Chondrocyte (in vitro differentiated cells): ENCODE results near the gene HDHD2. TPM values are rescaled to one million over a fixed set of nuclear protein-coding genes. Genes with fewer than 3 reads are reported as not detected.

Source experiments
- DNase-seq: peaks from one replicate; pipeline ENCODE4 v3.0.0; 2021; ENCODE audit warnings: mixed read lengths, low spot score
- H3K27ac Mint-ChIP-seq: one replicate; pipeline ENCODE4 v1.8.0; 2021; ENCODE audit warnings: mild to moderate bottlenecking, moderate library complexity, mixed read lengths; ENCODE audit not compliant: unreplicated experiment
- H3K27me3 Mint-ChIP-seq: 2 replicates; pipeline ENCODE4 v1.8.0; 2021; ENCODE audit warnings: low read depth, mixed read lengths
- H3K36me3 Mint-ChIP-seq: 2 replicates; pipeline ENCODE4 v1.8.0; 2021; ENCODE audit warnings: low read depth, mixed read lengths
- H3K4me1 Mint-ChIP-seq: 2 replicates; pipeline ENCODE4 v1.8.0; 2021; ENCODE audit warnings: low read depth, mild to moderate bottlenecking, mixed read lengths
- H3K4me3 Mint-ChIP-seq: one replicate; pipeline ENCODE4 v1.8.0; 2021; ENCODE audit warnings: mild to moderate bottlenecking, moderate library complexity, mixed read lengths; ENCODE audit not compliant: unreplicated experiment
- H3K9me3 Mint-ChIP-seq: 2 replicates; pipeline ENCODE4 v1.8.0; 2021; ENCODE audit warnings: low read depth, mixed read lengths
- CTCF ChIP-seq: fragments of 200-600 bp; sonication (generic); IDR thresholded peaks from 2 replicates; pipeline ENCODE4 v1.5.0; 2021; ENCODE audit warnings: antibody characterized with exemption, mild to moderate bottlenecking, moderate library complexity
- total RNA-seq: library from RNA; stranded (reverse); gene quantifications from 3 replicates; pipeline ENCODE4 v1.2.1, GENCODE V29; 2021

Gene HDHD2
- total RNA-seq, 1 donor from 2014 or later = 16.8 TPM

GRCh38 chr18:47180765-47181164, 30.5 kb upstream of the HDHD2 start:
- no peak overlapping the region for H3K4me3 Mint-ChIP-seq

GRCh38 chr18:47179520-47179919, 29.2 kb upstream of the HDHD2 start:
- H3K4me3 Mint-ChIP-seq = no peak overlapping the region
- H3K27me3 Mint-ChIP-seq = peaks cover 22% of the 10 kb centered on the region
- no peak for TF ChIP-seq CTCF
- H3K27ac Mint-ChIP-seq = no peak overlapping the region
- no peaks in the 10 kb centered on the region for H3K9me3 Mint-ChIP-seq
- no peak for DNase-seq
- H3K4me1 Mint-ChIP-seq = peaks cover 3% of the 10 kb centered on the region
- no peaks in the 10 kb centered on the region for H3K36me3 Mint-ChIP-seq

More at GRCh38 chr18:47180765-47181164, 30.5 kb upstream of the HDHD2 start:
- Mint-ChIP-seq H3K36me3 (no peaks in the 10 kb centered on the region), H3K4me1 (peaks cover 3% of the 10 kb centered on the region), H3K27ac (no peak overlapping the region), H3K9me3 (no peaks in the 10 kb centered on the region), H3K27me3 (peaks cover 25% of the 10 kb centered on the region)
- no peak for DNase-seq
- no peak for TF ChIP-seq CTCF

- Mint-ChIP-seq H3K9me3 (no peaks in the 10 kb centered on the region), H3K4me3 (no peak within 1 kb of the TSS), H3K27ac (no peak within 1 kb of the TSS), H3K4me1 (peaks cover 8% of the 10 kb centered on the region), H3K36me3 (no peaks in the 10 kb centered on the region), H3K27me3 (peaks cover 5% of the 10 kb centered on the region)
- DNase-seq = peak; percentile 96
- TF ChIP-seq CTCF = peak; percentile 35
Measured at GRCh38 chr18:47175898-47176575, 25.7 kb upstream of the HDHD2 start, which contains the start of gene IER3IP1. TSS of gene IER3IP1 (minus strand) at chr18:47176364. CDS start at chr18:47176277, 87 bp downstream.

- Mint-ChIP-seq H3K4me3 (no peak overlapping the region), H3K36me3 (no peaks in the 10 kb centered on the region), H3K9me3 (no peaks in the 10 kb centered on the region), H3K27me3 (no peaks in the 10 kb centered on the region), H3K4me1 (peaks cover 8% of the 10 kb centered on the region), H3K27ac (no peak overlapping the region)
- no peak for TF ChIP-seq CTCF
- DNase-seq = no peak
Measured at GRCh38 chr18:47175283-47175897, 25.1 kb upstream of the HDHD2 start.

GRCh38 chr18:47174545-47175116, 24.3 kb upstream of the HDHD2 start:
- TF ChIP-seq CTCF = no peak
- no peaks in the 10 kb centered on the region for H3K27me3 Mint-ChIP-seq

More at GRCh38 chr18:47174545-47175116, 24.3 kb upstream of the HDHD2 start:
- H3K4me3 Mint-ChIP-seq = no peak overlapping the region
- H3K36me3 Mint-ChIP-seq = no peaks in the 10 kb centered on the region
- H3K4me1 Mint-ChIP-seq = peaks cover 8% of the 10 kb centered on the region
- no peaks in the 10 kb centered on the region for H3K9me3 Mint-ChIP-seq
- no peak overlapping the region for H3K27ac Mint-ChIP-seq
- no peak for DNase-seq
